T-cell (primary cell): Measurements from ENCODE around the gene TMTC1. TPM values are rescaled to one million over a fixed set of nuclear protein-coding genes. Genes with fewer than 3 reads are reported as not detected.

Source experiments
- ATAC-seq, 4 experiments: fragments of 200-7000 bp in 3 of 4; fragments of 150-1000 bp in 1 of 4; cut with Tn5 transposase; replicated peaks in 1 of 4; 1 replicate in 3 of 4; 2 replicates in 1 of 4; pipeline ENCODE4 v1.10.0; 2021; ENCODE audit warnings: moderate library complexity in 3 of 4, mild to moderate bottlenecking in 2 of 4, moderate number of reproducible peaks in 1 of 4
- CTCF ChIA-PET, 2 donors: fragments of 300-600 bp; sonication (Branson Sonifier 250); formaldehyde crosslinking; loops; one replicate each; lab custom pipeline; 2022; ENCODE audit warnings: antibody characterized with exemption in 2 of 2; lab: Charles Lee
- POLR2A ChIA-PET, 2 donors: fragments of 300-600 bp; sonication (Branson Sonifier 250); formaldehyde crosslinking; loops; one replicate each; lab custom pipeline; 2022; ENCODE audit warnings: antibody characterized with exemption in 2 of 2; lab: Charles Lee
- DNase-seq, 35 experiments: peaks; one replicate each; pipeline versions ENCODE4 v3.0.0 to v3.0.0-alpha.2; 2013 to 2023
- H3K27ac ChIP-seq: one replicate; pipeline ENCODE4 v1.5.1; 2013; ENCODE audit warnings: low read length
- H3K27me3 ChIP-seq, 2 experiments: replicated peaks in 1 of 2; 1 replicate in 1 of 2; 2 replicates in 1 of 2; pipeline versions ENCODE4 v1.6.1 to v1.7.0; 2013; ENCODE audit warnings: low read length in 1 of 2, mixed read lengths in 1 of 2; ENCODE audit not compliant: control insufficient read depth in 2 of 2, insufficient read depth in 2 of 2; ENCODE audit errors: extremely low read depth in 1 of 2
- H3K36me3 ChIP-seq, 2 donors: 1 replicate in 1 of 2; 2 replicates in 1 of 2; pipeline versions ENCODE4 v1.6.1 to v1.7.0; 2013; ENCODE audit warnings: low read length in 1 of 2; ENCODE audit not compliant: control insufficient read depth in 2 of 2, insufficient read depth in 1 of 2; ENCODE audit errors: extremely low read depth in 1 of 2
- H3K4me1 ChIP-seq, 2 experiments: 1 replicate in 1 of 2; 2 replicates in 1 of 2; pipeline versions ENCODE4 v1.6.1 to v1.7.0; 2013; ENCODE audit warnings: low read length in 2 of 2, mixed read lengths in 1 of 2; ENCODE audit not compliant: insufficient read depth in 2 of 2, control insufficient read depth in 1 of 2; ENCODE audit errors: extremely low read depth in 1 of 2
- H3K4me3 ChIP-seq, 2 donors: 1 replicate in 1 of 2; 2 replicates in 1 of 2; pipeline versions ENCODE4 v1.5.1 to v1.7.0; 2013; ENCODE audit warnings: mild to moderate bottlenecking in 2 of 2, low read length in 1 of 2, moderate library complexity in 1 of 2; ENCODE audit not compliant: control insufficient read depth in 1 of 2; ENCODE audit errors: extremely low read depth in 1 of 2
- H3K9me3 ChIP-seq: 2 replicates; pipeline ENCODE4 v1.7.0; 2013
- H3K27ac Mint-ChIP-seq, 2 donors: one replicate each; pipeline ENCODE4 v1.8.0; 2020 to 2021; ENCODE audit warnings: mild to moderate bottlenecking in 2 of 2, mixed read lengths in 2 of 2
- H3K27me3 Mint-ChIP-seq, 2 donors: one replicate each; pipeline ENCODE4 v1.8.0; 2021 to 2022; ENCODE audit warnings: mixed read lengths in 2 of 2
- H3K36me3 Mint-ChIP-seq: one replicate; pipeline ENCODE4 v1.8.0; 2021; ENCODE audit warnings: mixed read lengths
- H3K4me1 Mint-ChIP-seq, 3 donors: one replicate each; pipeline ENCODE4 v1.8.0; 2020 to 2022; ENCODE audit warnings: mixed read lengths in 3 of 3, mild to moderate bottlenecking in 1 of 3
- H3K4me3 Mint-ChIP-seq, 3 donors: one replicate each; pipeline ENCODE4 v1.8.0; 2020 to 2022; ENCODE audit warnings: mild to moderate bottlenecking in 3 of 3, mixed read lengths in 3 of 3, moderate library complexity in 3 of 3
- H3K9me3 Mint-ChIP-seq, 3 donors: one replicate each; pipeline ENCODE4 v1.8.0; 2020 to 2022; ENCODE audit warnings: mixed read lengths in 3 of 3
- WGBS: methylation state at CpG from one replicate; pipeline ENCODE4 v1.1.5; 2013; ENCODE audit warnings: missing lambda C conversion rate; ENCODE audit not compliant: insufficient coverage; 5-methylcytosine and 5-hydroxymethylcytosine counted together
- total RNA-seq, 35 experiments: library from RNA in 6 of 35; stranded (reverse) in 6 of 35; fragments of 120-200 nt in 1 of 35; gene quantifications; one replicate each; pipeline versions ENCODE4 v1.2.1 to v1.2.4 and lab custom pipeline; 2013 to 2026

TMTC1 gene
- total RNA-seq, 5 donors from 2014 or later (not counting 1 experiment from before 2014, with no cell fraction given) = 0.10 to 0.44 (median 0.29) TPM; not detected in 1

- Mint-ChIP-seq H3K4me1 (no peaks in the 10 kb centered on the region), H3K27me3 (peaks cover 14 to 23% of the 10 kb centered on the region in 2 donors), H3K4me3 (no peak overlapping the region), H3K27ac (no peak overlapping the region), H3K9me3 (no peaks in the 10 kb centered on the region), H3K36me3 (no peaks in the 10 kb centered on the region)
- no peak for DNase-seq
- WGBS = no CpG with 5 or more reads among the region's 2 CpGs
- no peak overlapping the region for H3K27ac ChIP-seq
- H3K27me3 ChIP-seq = peaks cover 0 to 8% of the 10 kb centered on the region in 2 experiments
- H3K4me1 ChIP-seq = no peaks in the 10 kb centered on the region
- no peaks in the 10 kb centered on the region for H3K9me3 ChIP-seq
- CTCF ChIA-PET = no interaction called here
- ATAC-seq = no peak
- POLR2A ChIA-PET = no interaction called here
- H3K36me3 ChIP-seq = no peaks in the 10 kb centered on the region
- H3K4me3 ChIP-seq = no peak overlapping the region
Observed at GRCh38 chr12:29569132-29569757, 214.5 kb downstream of the TMTC1 start.

GRCh38 chr12:29566441-29566840 is 217.3 kb downstream of the TMTC1 start:
- peaks cover 0 to 10% (median 3%) of the 10 kb centered on the region in 3 donors for H3K4me1 Mint-ChIP-seq
- ChIA-PET POLR2A (no interaction called here), CTCF (no interaction called here)
- no peaks in the 10 kb centered on the region for H3K9me3 Mint-ChIP-seq
- 91% methylated on average over 1 of the region's 6 CpGs for WGBS
- Histone ChIP-seq H3K27ac (no peak overlapping the region), H3K36me3 (no peaks in the 10 kb centered on the region), H3K9me3 (no peaks in the 10 kb centered on the region), H3K27me3 (peaks cover 0 to 8% of the 10 kb centered on the region in 2 experiments), H3K4me1 (no peaks in the 10 kb centered on the region), H3K4me3 (no peak overlapping the region)
- H3K27ac Mint-ChIP-seq = no peak overlapping the region
- peaks cover 29 to 38% of the 10 kb centered on the region in 2 donors for H3K27me3 Mint-ChIP-seq
- no peak for ATAC-seq
- DNase-seq = no peak
- no peaks in the 10 kb centered on the region for H3K36me3 Mint-ChIP-seq
- no peak overlapping the region for H3K4me3 Mint-ChIP-seq

- WGBS = 80% methylated on average over 1 of the region's 5 CpGs
- ATAC-seq (no peak), DNase-seq (no peak)
- no peaks in the 10 kb centered on the region for H3K36me3 ChIP-seq
- CTCF ChIA-PET = no interaction called here
- peaks cover 0 to 8% of the 10 kb centered on the region in 2 experiments for H3K27me3 ChIP-seq
- no peaks in the 10 kb centered on the region for H3K9me3 ChIP-seq
- no peak overlapping the region for H3K27ac ChIP-seq
- H3K4me3 Mint-ChIP-seq = no peak overlapping the region
- no peak overlapping the region for H3K4me3 ChIP-seq
- POLR2A ChIA-PET = no interaction called here
- H3K27ac Mint-ChIP-seq = no peak overlapping the region
- H3K36me3 Mint-ChIP-seq = no peaks in the 10 kb centered on the region
- H3K4me1 Mint-ChIP-seq = peaks cover 0 to 10% (median 3%) of the 10 kb centered on the region in 3 donors
- no peaks in the 10 kb centered on the region for H3K9me3 Mint-ChIP-seq
- peaks cover 29 to 38% of the 10 kb centered on the region in 2 donors for H3K27me3 Mint-ChIP-seq
- H3K4me1 ChIP-seq = no peaks in the 10 kb centered on the region
Observed at GRCh38 chr12:29565727-29566126, 218.0 kb downstream of the TMTC1 start.

- Mint-ChIP-seq H3K9me3 (no peaks in the 10 kb centered on the region), H3K4me1 (peaks cover 0 to 10% (median 3%) of the 10 kb centered on the region in 3 donors), H3K4me3 (no peak overlapping the region), H3K36me3 (no peaks in the 10 kb centered on the region), H3K27ac (no peak overlapping the region), H3K27me3 (peaks cover 29 to 38% of the 10 kb centered on the region in 2 donors)
- WGBS = 90% methylated on average over 1 of the region's 3 CpGs
- Histone ChIP-seq H3K4me1 (no peaks in the 10 kb centered on the region), H3K36me3 (no peaks in the 10 kb centered on the region), H3K27ac (no peak overlapping the region), H3K9me3 (no peaks in the 10 kb centered on the region), H3K4me3 (no peak overlapping the region), H3K27me3 (peaks cover 0 to 8% of the 10 kb centered on the region in 2 experiments)
- ChIA-PET POLR2A (no interaction called here), CTCF (no interaction called here)
- DNase-seq (no peak), ATAC-seq (no peak)
Observed at GRCh38 chr12:29564925-29565324, 218.8 kb downstream of the TMTC1 start.

- no peaks in the 10 kb centered on the region for H3K9me3 ChIP-seq
- no peaks in the 10 kb centered on the region for H3K36me3 ChIP-seq
- DNase-seq (no peak), ATAC-seq (no peak)
- H3K27ac ChIP-seq = no peak overlapping the region
- H3K4me1 ChIP-seq = no peaks in the 10 kb centered on the region
- Mint-ChIP-seq H3K27me3 (peaks cover 26 to 38% of the 10 kb centered on the region in 2 donors), H3K36me3 (no peaks in the 10 kb centered on the region), H3K27ac (no peak overlapping the region), H3K4me3 (no peak overlapping the region), H3K4me1 (peaks cover 0 to 10% (median 3%) of the 10 kb centered on the region in 3 donors), H3K9me3 (no peaks in the 10 kb centered on the region)
- H3K27me3 ChIP-seq = peaks cover 0 to 8% of the 10 kb centered on the region in 2 experiments
- POLR2A ChIA-PET = no interaction called here
- H3K4me3 ChIP-seq = no peak overlapping the region
- WGBS = 35% methylated on average over 10 of the region's 10 CpGs
- CTCF ChIA-PET = no interaction called here
Observed at GRCh38 chr12:29563636-29564035, 220.1 kb downstream of the TMTC1 start.

GRCh38 chr12:29563071-29563470 is 220.7 kb downstream of the TMTC1 start:
- Mint-ChIP-seq H3K9me3 (no peaks in the 10 kb centered on the region), H3K36me3 (no peaks in the 10 kb centered on the region), H3K4me1 (peaks cover 0 to 10% (median 3%) of the 10 kb centered on the region in 3 donors), H3K4me3 (no peak overlapping the region), H3K27me3 (peaks cover 25 to 38% of the 10 kb centered on the region in 2 donors), H3K27ac (no peak overlapping the region)
- H3K27ac ChIP-seq = no peak overlapping the region
- H3K4me3 ChIP-seq = no peak overlapping the region
- WGBS = 50% methylated on average over 1 of the region's 1 CpG
- no peaks in the 10 kb centered on the region for H3K36me3 ChIP-seq
- no peaks in the 10 kb centered on the region for H3K4me1 ChIP-seq
- DNase-seq = no peak
- CTCF ChIA-PET = no interaction called here
- ATAC-seq = no peak
- POLR2A ChIA-PET = no interaction called here
- H3K9me3 ChIP-seq = no peaks in the 10 kb centered on the region
- H3K27me3 ChIP-seq = peaks cover 0 to 8% of the 10 kb centered on the region in 2 experiments
